ENCODE data around the gene TRIP11. TPM values are rescaled to one million over a fixed set of nuclear protein-coding genes. Genes with fewer than 3 reads are reported as not detected.

The TRIP11 gene
- total and polyA plus RNA-seq, 2 donors (not counting 1 experiment from before 2014, with no cell fraction given), result 28.6 to 50.4 TPM

GRCh38 chr14:91956616-91957015 lies 83.2 kb downstream of the TRIP11 start:
- Histone ChIP-seq H3K27ac (ENCODE audit: insufficient read depth, low read length) (no peak overlapping the region), H3K4me1 (ENCODE audit: control insufficient read depth, extremely low read depth, insufficient read depth, low read length) (no peaks in the 10 kb centered on the region), H3K9me3 (ENCODE audit: control insufficient read depth, insufficient read depth, low read depth, low read length) (no peaks in the 10 kb centered on the region), H3K9ac (ENCODE audit: insufficient read depth, low read length) (no peak overlapping the region), H3K4me3 (replicated peaks in 1 of 4; ENCODE audit: control extremely low read depth in 1 of 4, insufficient read depth in 1 of 4, low read depth in 3 of 4, low read length in 4 of 4) (no peak overlapping the region), H2AFZ (ENCODE audit: low read length) (no peak overlapping the region), H3K36me3 (ENCODE audit: control insufficient read depth, insufficient read depth, low read length) (no peaks in the 10 kb centered on the region), H4K20me1 (ENCODE audit: control insufficient read depth, extremely low read depth, insufficient read depth, low read length) (no peaks in the 10 kb centered on the region), H3K27me3 (ENCODE audit: control insufficient read depth, insufficient read depth, low read length) (no peaks in the 10 kb centered on the region), H3K79me2 (ENCODE audit: control insufficient read depth, insufficient read depth, low read length) (no peaks in the 10 kb centered on the region), H3K4me2 (ENCODE audit: extremely low read depth, insufficient read depth, low read length) (no peak overlapping the region)
- TF ChIP-seq, protein P1, sequence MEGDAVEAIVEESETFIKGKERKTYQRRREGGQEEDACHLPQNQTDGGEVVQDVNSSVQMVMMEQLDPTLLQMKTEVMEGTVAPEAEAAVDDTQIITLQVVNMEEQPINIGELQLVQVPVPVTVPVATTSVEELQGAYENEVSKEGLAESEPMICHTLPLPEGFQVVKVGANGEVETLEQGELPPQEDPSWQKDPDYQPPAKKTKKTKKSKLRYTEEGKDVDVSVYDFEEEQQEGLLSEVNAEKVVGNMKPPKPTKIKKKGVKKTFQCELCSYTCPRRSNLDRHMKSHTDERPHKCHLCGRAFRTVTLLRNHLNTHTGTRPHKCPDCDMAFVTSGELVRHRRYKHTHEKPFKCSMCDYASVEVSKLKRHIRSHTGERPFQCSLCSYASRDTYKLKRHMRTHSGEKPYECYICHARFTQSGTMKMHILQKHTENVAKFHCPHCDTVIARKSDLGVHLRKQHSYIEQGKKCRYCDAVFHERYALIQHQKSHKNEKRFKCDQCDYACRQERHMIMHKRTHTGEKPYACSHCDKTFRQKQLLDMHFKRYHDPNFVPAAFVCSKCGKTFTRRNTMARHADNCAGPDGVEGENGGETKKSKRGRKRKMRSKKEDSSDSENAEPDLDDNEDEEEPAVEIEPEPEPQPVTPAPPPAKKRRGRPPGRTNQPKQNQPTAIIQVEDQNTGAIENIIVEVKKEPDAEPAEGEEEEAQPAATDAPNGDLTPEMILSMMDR (conservative IDR thresholded peaks at IDR 0.05 in 1 of 2, IDR thresholded peaks at IDR 0.05 in 1 of 2; ENCODE audit: low read depth in 1 of 2, low read length in 2 of 2), result no peak
- no peak for TF ChIP-seq EZH2 (IDR thresholded peaks at IDR 0.05; ENCODE audit: low read length, missing control alignments)
- DNase-seq (ENCODE audit: low read depth in 2 of 2), result no peak

DNA sequence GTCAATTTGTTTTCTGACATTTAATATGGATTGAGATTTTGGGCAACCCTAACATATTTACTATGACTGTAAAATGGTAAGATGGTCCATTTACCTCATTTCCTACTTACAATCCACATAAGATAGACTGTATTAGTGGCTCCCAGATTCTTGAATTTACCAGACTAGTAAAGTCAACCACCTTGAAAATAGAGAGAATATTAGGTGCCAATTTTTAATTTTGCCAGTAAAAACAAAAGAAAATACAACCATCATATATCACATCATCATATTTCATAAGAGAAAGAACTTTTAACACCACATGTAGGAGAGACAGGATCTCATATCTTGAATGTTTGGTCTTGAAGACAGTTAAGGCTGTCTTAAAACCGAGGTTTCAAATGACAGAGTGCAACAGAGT lies 84.7 kb downstream of the TRIP11 start:
- Histone ChIP-seq H3K27me3 (ENCODE audit: control insufficient read depth, insufficient read depth, low read length) (no peaks in the 10 kb centered on the region), H3K4me1 (ENCODE audit: control insufficient read depth, extremely low read depth, insufficient read depth, low read length) (no peaks in the 10 kb centered on the region), H3K36me3 (ENCODE audit: control insufficient read depth, insufficient read depth, low read length) (no peaks in the 10 kb centered on the region), H2AFZ (ENCODE audit: low read length) (no peak overlapping the region), H3K9me3 (ENCODE audit: control insufficient read depth, insufficient read depth, low read depth, low read length) (no peaks in the 10 kb centered on the region), H3K79me2 (ENCODE audit: control insufficient read depth, insufficient read depth, low read length) (no peaks in the 10 kb centered on the region), H4K20me1 (ENCODE audit: control insufficient read depth, extremely low read depth, insufficient read depth, low read length) (no peaks in the 10 kb centered on the region), H3K4me3 (replicated peaks in 1 of 4; ENCODE audit: control extremely low read depth in 1 of 4, insufficient read depth in 1 of 4, low read depth in 3 of 4, low read length in 4 of 4) (no peak overlapping the region), H3K9ac (ENCODE audit: insufficient read depth, low read length) (no peak overlapping the region), H3K4me2 (ENCODE audit: extremely low read depth, insufficient read depth, low read length) (no peak overlapping the region), H3K27ac (ENCODE audit: insufficient read depth, low read length) (no peak overlapping the region)
- no peak for DNase-seq (ENCODE audit: low read depth in 2 of 2)
- no peak for TF ChIP-seq EZH2 (IDR thresholded peaks at IDR 0.05; ENCODE audit: low read length, missing control alignments)

DNA sequence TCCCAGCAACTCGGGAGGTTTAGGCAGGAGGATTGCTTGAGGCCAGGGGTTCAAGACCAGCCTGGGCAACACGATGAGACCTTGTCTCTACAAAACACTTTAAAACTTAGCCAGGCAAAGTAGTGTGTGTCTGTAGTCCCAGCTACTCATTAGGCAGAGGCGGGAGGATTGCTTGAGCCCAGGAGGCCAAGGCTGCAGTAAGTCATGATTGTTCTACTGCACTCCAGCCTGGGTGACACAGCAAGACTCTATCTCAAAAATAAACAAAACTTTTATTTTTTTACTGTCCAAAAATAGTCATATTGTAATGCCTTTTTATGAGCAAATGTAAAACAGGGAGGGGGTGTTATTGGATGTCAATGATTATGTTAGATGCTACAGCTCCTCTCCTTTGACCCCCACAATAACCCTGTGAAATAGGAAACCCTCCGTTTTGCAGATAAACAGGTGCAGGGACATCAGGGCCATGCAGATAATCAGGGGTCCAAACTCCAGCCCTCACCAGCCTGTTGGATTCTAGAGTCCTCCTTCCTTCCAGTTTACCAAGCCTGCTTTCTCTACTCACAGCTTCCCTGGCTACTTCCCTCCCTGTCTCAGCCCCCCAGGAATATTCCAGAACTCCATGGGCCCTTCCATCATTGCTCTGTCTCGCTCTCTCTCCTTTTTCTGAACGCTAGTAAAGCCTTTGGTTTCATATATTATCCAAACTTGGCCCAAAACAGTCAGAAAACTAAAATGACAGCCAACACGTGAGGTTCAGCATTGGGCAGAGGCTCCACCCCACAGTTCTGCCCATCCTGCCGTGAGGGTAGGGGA lies 86.5 kb downstream of the TRIP11 start:
- H3K4me1 ChIP-seq (ENCODE audit: control insufficient read depth, extremely low read depth, insufficient read depth, low read length), result no peaks in the 10 kb centered on the region
- no peaks in the 10 kb centered on the region for H3K79me2 ChIP-seq (ENCODE audit: control insufficient read depth, insufficient read depth, low read length)
- no peak overlapping the region for H3K4me2 ChIP-seq (ENCODE audit: extremely low read depth, insufficient read depth, low read length)
- no peak overlapping the region for H3K27ac ChIP-seq (ENCODE audit: insufficient read depth, low read length)
- no peak overlapping the region for H3K4me3 ChIP-seq (replicated peaks in 1 of 4; ENCODE audit: control extremely low read depth in 1 of 4, insufficient read depth in 1 of 4, low read depth in 3 of 4, low read length in 4 of 4)
- no peak for TF ChIP-seq EZH2 (IDR thresholded peaks at IDR 0.05; ENCODE audit: low read length, missing control alignments)
- TF ChIP-seq, protein P1 (conservative IDR thresholded peaks at IDR 0.05 in 1 of 2, IDR thresholded peaks at IDR 0.05 in 1 of 2; ENCODE audit: low read depth in 1 of 2, low read length in 2 of 2), result no peak
- no peaks in the 10 kb centered on the region for H3K9me3 ChIP-seq (ENCODE audit: control insufficient read depth, insufficient read depth, low read depth, low read length)
- no peaks in the 10 kb centered on the region for H3K36me3 ChIP-seq (ENCODE audit: control insufficient read depth, insufficient read depth, low read length)
- no peak overlapping the region for H2AFZ ChIP-seq (ENCODE audit: low read length)
- H4K20me1 ChIP-seq (ENCODE audit: control insufficient read depth, extremely low read depth, insufficient read depth, low read length), result no peaks in the 10 kb centered on the region
- no peak overlapping the region for H3K9ac ChIP-seq (ENCODE audit: insufficient read depth, low read length)
- DNase-seq (ENCODE audit: low read depth in 2 of 2), result peak; percentile 27 to 47
- no peaks in the 10 kb centered on the region for H3K27me3 ChIP-seq (ENCODE audit: control insufficient read depth, insufficient read depth, low read length)

Measured in fibroblast of lung (primary cell).